GM18909 (cell line): ENCODE data around the gene ATP5F1E.
"Not testable (repeated sequence)": the region's sequence is repeated elsewhere in the genome, so short reads cannot be mapped to it uniquely, and the experiment has no call there.

Source experiments
- ATAC-seq: cut with Tn5 transposase; IDR thresholded peaks from one replicate; pipeline ENCODE4 v1.9.1; 2021; ENCODE audit warnings: mild to moderate bottlenecking; ENCODE audit not compliant: unreplicated experiment, poor library complexity

Gene ATP5F1E

DNA sequence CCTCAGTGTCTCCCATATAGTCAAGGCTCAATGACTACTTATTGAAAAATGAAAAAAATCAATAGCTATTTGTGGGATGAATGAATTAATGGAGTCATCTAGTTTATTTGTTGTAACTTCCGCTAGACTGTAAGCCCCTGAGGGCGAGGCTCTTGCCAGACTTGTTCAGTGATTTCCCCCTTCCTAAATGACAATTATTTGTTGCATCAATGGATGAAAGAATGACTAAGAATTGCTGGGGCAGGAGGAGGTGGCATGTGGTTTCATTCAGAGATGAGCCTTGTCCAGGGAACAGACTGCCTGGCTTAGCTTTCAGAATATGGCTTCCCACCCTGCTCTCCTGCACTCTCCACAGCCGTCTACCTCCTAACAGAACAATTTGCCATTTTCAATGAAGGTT lies 11.6 kb upstream of the ATP5F1E start:
- ATAC-seq: no peak

DNA sequence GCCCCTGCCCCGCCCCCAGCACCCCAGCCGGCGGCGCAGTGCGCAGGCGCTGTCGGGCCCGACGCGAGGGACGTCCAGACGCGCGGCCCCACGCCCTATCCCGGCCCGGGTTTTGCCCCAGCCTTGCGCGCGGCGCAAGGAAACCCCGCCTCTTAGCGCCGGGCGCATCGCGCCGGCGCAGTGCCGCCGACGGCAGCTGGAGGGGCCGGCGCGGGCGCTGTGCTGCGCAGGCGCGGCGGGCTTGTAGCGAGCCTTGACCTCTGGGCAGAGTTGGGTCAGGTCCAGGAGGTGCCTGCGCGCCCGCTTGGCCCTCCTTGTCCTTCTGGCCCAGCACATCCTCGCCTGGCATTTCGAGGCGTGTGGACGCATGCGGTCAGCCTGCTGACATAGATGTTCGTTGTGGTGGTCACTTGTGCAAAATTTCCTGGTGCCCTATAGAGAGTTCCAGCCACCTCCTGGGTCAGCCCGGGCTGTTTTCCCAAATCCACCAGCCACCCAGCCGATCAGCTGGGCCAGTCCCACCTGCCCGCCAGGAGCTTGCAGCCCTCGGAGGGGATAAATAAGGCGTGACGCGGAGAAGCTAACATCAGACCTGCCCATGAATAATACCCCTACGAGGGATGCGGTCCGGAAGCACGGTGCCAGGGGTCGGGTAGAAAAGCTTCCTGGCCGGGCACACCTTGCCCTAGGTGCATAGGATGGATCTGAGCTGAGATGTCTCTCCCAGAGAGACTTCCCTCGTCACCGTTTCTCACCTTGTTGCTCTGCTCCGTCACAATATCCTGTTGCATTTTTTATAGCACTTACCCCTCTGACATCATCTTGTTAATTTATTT lies 10.9 kb upstream of the ATP5F1E start:
- peak; percentile 93 for ATAC-seq

DNA sequence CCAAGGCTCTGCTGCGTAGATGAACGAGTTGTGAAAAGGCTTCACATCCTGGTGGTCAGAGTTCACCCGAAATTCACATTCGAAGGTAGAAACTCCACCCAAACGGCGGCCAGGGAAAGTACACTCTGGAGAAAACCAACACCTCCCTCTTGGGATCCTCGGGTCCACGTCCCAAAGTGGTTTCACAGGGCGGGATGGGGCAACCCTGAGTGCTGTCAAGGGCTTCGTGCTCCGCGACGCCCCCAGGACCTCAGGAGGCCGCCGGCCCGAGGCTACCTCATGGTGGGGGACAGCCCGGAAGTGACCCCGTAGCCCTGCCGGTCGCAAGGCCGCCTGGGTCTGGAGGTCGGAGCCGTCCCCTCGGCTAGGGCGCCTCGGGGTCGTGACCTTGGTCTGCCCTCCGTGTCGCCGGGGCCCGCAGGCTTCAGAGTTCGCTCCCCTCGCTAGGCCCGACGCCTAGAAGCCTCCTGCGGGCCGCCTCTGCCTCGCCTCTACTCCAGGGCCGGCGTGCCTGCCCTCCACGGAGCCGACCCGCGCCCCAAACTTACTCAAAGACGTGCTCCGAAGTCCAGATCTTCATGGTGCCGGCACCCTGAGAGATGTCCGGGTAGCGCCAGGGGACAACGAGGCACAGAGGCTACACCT lies 10.1 kb upstream of the ATP5F1E start, which contains the start of gene PRELID3B:
PRELID3B (minus strand) TSS at position 636 of the 645 bp plus-strand sequence; CDS start at position 580, 56 bp downstream.
- ATAC-seq: peak; percentile 34

DNA sequence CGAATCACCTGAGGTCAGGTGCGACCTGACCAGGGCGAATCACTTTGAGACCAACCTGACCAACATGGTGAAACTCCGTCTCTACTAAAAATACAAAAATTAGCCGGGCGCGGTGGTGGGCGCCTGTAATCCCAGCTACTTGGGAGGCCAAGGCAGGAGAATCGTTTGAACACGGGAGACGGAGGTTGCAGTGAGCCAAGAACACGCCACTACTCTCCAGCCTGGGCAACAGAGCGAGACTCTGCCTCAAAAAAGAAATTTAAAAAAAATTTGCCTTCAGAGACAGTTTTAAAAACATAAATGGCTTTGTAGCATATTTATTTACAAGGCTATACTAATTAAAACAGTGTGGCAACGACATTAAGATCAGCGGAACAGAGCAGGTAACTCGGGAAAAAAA lies 9.4 kb upstream of the ATP5F1E start:
- ATAC-seq: not testable (repeated sequence)

DNA sequence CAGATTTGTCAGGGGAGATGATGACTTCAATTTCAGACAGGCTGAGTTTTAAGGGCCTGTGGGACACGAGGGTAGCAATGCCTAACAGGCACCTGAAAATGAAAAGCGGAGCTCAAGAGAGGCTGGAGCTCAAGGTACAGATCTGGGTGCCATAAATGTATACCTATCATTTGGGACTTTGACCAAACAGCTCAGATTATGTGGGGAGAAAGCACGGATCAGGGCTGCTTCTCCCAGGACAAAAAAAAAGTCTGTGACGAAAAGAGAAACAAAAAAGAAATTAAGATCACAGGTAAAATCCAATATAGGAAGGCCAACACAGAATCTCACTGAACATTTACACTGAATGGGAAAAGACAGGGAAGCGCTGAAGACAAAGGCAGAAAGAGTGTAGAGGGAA lies 8.5 kb upstream of the ATP5F1E start:
- no peak for ATAC-seq

DNA sequence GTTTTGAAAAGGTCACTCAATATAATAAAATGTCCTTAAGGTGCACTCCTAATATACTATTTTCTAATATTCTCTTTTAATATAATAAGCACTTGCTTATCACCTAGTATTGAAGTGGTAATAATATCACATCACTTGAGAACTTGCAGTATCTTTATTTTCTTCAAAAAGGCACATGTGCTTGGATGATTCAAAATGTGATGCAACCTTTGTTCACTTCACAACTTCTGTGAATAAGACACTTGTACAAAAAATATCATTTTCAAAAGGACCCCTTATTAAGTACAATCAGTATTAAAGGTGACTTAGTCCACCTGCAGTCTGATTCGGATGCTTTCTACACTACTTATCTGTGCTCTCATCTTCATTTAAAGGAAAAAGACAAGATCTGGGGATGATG lies 7.1 kb upstream of the ATP5F1E start:
- no peak for ATAC-seq

DNA sequence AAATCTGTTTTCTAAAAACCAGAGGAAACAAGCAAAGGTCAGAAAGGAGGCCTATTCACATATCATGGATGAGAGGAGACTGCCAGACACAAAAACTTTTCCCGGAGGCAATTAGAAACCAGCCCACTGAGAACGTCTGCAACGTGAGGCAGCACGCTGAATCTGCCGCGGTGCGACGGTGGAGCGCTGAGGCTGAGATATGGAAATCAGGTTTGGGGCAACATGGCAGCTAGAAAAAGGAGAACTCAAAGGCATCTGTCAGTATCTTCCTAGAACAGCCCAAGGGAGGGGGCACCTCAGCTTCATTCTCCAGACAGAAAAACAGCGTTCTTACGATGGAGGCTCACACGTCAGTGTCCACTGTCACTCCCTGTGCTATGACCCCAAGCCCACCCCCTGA lies 5.3 kb upstream of the ATP5F1E start:
- no peak for ATAC-seq

DNA sequence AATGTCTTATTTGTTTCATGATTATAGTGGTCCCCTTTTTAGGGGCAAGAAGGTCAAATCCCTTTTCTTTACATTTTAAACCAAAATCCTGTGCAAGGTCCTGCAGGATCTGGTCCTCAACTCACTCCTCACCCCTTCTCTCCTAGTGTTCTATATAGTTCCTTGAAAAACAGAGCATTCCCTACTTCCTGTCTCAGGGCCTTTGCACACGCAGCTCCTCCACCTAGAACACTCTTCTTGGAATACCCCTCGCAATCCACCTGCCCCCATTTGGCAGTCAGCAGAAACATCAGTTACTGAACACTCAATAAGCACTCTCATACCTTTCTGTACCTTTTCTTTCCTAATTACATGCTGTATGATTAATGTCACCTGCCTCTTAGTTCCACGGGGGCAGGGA lies 3.2 kb upstream of the ATP5F1E start:
- no peak for ATAC-seq

DNA sequence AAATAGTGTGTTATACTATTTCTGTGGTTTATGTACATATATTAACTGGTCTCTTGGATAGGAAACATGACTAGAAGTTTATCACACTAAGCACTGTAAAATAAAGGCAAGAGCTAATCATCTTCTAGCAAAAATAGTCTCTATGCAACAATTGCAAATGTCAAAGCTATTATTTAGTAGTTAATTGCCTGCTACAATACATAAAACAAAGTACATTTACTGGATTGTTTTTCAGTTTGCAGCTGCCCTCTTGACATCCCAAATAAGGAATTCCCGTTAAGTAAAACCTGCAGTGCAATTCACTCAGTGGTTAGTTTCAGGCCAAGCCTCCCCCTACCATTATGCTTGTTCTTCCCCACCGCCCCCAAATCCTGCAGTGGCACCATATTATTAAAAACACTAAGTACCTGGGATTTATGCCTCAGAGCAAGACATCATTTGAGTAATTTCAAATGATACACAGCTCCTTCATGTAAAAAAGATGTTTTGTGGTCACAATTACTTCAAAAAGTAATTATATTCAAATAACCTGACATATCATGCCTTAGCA lies 1.6 kb upstream of the ATP5F1E start:
- ATAC-seq: no peak

DNA sequence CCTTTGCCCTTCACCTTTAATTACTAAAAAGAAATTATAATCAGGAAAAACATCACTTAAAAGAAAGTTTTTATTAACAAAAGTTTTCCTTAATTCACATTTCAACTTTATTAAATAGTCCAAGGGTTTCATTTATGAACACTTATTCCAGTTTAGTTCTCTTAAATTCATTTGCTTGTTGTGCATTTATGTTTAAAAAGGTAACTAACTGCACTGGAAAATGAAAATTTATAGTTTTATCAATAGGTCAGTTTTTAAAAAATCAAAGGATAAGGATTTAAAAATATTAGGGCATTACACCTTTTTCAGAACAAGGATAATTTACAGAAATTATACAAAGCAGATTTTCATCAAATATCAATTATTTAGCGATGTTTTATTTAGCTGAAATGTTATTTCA lies 958 bp upstream of the ATP5F1E start:
- ATAC-seq: no peak

DNA sequence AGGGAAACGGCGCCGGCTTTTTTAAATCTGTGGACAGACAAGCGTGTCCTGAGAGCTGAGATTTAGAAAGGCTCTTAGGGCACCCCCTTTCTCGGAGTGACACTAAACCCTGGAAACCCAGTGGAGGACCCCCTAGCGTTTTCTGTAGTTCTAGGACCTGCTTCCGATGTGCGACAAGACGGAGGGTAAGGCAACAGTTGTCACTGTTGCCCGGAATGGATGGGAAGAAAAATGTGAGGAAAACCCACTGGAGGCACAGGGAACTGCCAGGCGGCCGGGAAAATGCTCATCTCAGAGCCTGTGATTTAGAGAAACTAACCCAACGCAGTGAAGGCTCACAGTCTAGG lies 551 bp upstream of the ATP5F1E start:
- ATAC-seq: no peak

DNA sequence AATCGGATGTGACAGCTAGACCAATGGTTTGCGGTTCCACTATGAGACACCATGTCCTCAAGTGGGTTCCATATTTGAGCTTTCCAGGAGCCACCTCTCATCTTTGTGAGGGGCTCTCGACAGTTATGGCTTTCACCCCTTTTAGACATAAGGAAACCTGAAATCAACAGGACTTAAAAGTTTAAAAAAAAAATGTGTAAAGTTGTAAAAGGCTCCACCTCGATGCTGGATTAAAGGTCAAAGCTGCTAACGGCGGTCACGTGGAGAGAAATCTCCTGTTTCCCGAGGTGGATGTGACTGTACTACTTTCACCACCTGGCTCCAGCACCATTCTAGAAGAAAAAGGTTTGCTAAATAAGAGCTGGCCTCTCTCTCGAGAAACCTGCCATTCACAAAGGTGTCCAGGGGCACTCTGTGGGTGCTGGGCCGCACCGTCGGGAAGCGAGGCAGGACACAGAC lies 542 bp downstream of the ATP5F1E start:
- ATAC-seq: no peak

DNA sequence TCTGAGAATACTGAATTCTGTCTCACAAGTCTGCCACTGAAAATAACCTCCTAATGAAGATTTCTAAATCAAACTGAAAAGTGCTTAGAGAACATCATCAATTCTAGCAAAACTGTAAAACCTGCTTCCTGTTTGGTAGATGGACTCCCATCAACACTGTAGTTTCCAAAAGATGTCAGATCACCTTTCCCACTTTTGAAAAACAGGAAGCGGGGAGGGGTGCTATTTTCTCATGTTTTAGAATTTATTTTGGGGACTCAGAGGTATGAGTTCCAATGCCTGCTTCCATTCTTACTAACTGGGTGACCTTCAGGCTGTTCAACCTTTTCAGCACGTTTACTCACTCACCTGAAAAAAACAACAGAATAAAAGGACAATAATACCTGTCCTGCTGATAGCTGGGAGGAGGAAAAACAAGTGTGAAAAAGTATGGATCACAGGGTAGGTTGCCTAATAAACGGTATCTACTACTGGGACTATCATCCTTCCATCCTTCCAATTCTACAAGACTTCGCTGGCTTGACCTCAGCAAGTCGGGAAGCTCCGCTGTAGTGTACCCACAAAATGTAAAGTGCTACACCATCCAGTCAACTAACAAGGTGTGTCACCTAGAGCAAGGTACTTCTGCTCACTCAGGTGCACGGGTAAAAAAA lies 1.1 kb downstream of the ATP5F1E start:
- no peak for ATAC-seq

DNA sequence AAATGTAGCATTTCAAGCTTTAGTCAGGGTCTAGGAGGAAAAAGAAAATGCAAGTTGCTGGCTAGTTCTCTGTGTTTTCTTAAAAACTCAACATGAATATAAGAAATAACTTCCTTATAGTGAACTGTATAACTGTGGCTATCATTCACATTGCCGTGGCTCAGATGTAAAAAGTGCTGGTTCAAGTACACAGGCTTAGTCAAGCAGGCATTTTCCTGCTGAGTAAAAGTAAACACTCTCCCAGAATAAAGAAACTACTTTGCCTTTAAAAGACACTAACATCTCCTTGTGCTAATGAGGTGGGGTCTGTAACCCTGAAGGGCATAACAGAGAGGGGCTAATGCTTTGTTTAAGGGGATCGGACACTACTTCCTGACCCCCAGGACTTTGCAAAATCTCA lies 3.3 kb downstream of the ATP5F1E start:
- ATAC-seq: no peak

DNA sequence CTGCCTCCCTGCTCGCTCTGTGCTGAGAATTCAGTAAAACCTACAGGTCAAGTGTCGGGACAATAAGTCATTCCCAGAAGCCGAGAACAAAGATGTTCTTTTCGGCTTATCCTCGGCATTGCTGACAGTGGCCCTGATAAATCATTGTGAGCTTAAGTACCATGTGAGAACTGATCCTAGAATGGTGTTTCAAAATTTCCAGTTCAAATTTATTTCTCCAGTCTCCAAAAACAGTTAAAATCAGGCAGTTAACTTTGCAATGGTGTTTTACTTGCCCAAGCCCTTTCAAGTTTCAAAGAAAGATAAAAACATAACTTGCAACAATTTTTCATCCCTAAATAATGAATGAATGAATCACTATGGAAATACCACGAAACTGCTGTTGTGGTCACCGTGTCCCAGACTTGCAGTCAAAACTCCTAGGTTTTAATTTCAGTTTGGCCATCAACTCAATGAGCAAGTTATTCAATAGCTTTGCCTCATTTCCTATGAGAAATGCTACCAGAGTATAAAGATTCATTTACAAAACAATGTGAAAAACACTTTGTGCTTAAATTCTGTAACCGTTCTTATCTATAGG lies 4.3 kb downstream of the ATP5F1E start:
- no peak for ATAC-seq

DNA sequence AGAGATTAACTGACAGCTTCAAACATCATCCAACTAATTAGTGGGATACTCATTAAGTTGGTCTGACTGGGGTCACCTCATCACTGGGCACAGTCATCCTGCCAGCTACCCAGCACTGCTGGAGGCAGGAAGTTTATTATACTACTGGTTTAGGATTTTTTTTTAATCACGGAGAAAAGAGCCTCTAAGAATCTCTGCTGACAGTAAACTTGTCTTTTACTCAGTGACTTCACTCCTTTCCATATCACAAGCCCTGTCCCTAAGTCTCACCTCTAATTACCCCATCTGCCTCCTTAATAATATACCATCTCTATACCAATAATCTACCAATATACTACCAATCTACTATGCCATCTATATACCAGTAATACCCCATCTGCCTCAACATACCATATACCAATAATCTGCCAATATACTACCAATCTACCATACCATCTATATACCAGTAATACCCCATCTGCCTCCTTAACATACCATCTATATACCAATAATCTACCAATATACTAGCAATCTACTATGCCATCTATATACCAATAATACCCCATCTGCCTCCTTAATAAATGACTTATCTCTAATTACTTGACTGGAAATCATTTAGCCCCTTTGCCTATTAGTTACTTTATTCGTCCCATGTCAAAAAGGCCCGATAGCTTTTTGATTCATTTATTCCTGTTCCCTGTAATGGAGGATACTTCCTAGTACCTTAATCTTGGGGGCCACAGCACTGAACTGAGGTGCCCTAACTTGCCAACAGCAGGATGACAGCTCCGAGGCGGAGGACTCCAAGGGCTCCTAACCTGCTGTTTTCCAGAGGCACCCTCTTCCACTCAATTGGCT lies 5.0 kb downstream of the ATP5F1E start:
- ATAC-seq: no peak

DNA sequence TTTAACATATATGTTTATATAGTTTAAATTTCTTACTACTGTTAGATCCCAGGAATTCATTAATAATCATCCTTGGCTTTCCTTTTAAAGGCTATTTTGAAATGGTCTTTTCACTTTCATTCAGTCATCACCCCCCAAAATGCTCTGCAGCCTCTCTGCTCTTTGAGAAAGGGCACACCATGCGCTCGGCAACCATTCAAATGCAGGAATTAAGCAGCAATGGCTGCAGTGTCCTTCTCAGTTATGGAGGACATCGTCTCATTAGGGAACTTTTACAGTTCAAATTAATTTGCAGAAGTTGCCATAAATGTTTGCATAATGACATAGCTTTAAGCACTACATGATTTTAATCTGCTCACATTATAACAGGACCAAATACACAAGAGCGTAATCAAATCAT lies 6.6 kb downstream of the ATP5F1E start:
- ATAC-seq: no peak

DNA sequence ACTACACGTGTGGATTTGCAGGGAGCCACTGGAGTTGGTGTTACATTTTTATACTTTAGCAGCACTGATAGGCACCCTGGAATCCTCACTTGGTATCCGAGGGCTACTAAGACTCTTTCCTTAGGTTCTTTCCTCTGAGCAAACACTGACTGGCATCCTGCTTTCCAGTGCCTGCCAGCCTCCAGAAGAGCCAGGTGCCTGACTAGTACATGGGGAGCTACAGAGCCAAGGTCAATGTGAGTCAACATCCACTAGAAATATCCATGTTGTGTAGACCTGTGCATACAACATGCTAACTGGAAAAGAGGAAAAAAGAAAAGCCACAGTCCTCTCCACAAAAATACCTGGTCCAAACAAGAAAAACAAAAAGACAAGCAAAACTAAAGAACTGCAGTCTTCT lies 7.0 kb downstream of the ATP5F1E start:
- ATAC-seq: no peak

DNA sequence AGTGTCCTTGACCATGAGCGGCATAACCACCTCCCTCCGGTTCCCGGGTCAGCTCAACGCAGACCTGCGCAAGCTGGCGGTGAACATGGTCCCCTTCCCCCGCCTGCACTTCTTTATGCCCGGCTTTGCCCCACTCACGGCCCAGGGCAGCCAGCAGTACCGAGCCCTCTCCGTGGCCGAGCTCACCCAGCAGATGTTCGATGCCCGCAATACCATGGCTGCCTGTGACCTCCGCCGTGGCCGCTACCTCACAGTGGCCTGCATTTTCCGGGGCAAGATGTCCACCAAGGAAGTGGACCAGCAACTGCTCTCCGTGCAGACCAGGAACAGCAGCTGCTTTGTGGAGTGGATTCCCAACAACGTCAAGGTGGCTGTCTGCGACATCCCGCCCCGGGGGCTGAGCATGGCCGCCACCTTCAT lies 8.0 kb downstream of the ATP5F1E start:
- no peak for ATAC-seq

DNA sequence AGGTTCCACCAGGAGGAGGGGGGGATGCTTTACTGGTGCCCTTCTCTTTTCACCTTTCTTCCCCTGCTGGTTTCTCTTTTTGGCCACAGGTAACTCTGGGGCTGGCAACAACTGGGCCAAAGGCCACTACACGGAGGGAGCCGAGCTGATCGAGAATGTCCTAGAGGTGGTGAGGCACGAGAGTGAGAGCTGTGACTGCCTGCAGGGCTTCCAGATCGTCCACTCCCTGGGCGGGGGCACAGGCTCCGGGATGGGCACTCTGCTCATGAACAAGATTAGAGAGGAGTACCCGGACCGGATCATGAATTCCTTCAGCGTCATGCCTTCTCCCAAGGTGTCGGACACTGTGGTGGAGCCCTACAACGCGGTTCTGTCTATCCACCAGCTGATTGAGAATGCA lies 8.5 kb downstream of the ATP5F1E start:
- ATAC-seq: no peak
